GM11168 (cell line): ENCODE data around the gene FEN1.

Source experiments
- in situ Hi-C: fragments of 300-500 bp; cut with MboI; formaldehyde crosslinking; loops from one replicate; pipeline ENCODE4 v1.12.0; 2022; ENCODE audit warnings: low sequenced_read_pairs; ENCODE audit not compliant: unreplicated experiment

The FEN1 gene

GRCh38 chr11:61792310-61793082 lies at the start of gene FEN1, which contains the start of gene TMEM258:
FEN1 (plus strand) TSS chr11:61792911; CDS start chr11:61795362, 2,451 bp downstream.
TMEM258 (minus strand) TSS chr11:61792599; CDS start chr11:61792558, 41 bp downstream.
- in situ Hi-C loops = loop anchor here (5.0 kb wide), 1 partner anchor 105 kb away; no protein-coding TSS in a partner anchor

GRCh38 chr11:61743486-61744095 lies 49.1 kb upstream of the FEN1 start:
- in situ Hi-C loops = no loop called here

GRCh38 chr11:61744181-61744580 lies 48.5 kb upstream of the FEN1 start:
- in situ Hi-C loops = no loop called here

GRCh38 chr11:61744609-61745156 lies 48.0 kb upstream of the FEN1 start:
- in situ Hi-C loops = no loop called here

GRCh38 chr11:61745781-61746441 lies 46.8 kb upstream of the FEN1 start:
- in situ Hi-C loops = no loop called here

- in situ Hi-C loops = no loop called here
Observed at GRCh38 chr11:61746442-61747191, 46.1 kb upstream of the FEN1 start.

- in situ Hi-C loops = no loop called here
Observed at GRCh38 chr11:61747192-61747966, 45.3 kb upstream of the FEN1 start.

- in situ Hi-C loops = no loop called here
Observed at GRCh38 chr11:61747967-61748285, 44.8 kb upstream of the FEN1 start.

- in situ Hi-C loops = no loop called here
Observed at GRCh38 chr11:61749591-61750217, 43.0 kb upstream of the FEN1 start.

GRCh38 chr11:61750631-61751273 lies 42.0 kb upstream of the FEN1 start:
- in situ Hi-C loops = no loop called here

- in situ Hi-C loops = no loop called here
Observed at GRCh38 chr11:61751384-61751783, 41.3 kb upstream of the FEN1 start.

GRCh38 chr11:61752117-61752924 lies 40.4 kb upstream of the FEN1 start, which contains the start of gene MYRF:
MYRF (plus strand) TSS chr11:61752636; CDS start chr11:61752745, 109 bp downstream.
- in situ Hi-C loops = no loop called here

- in situ Hi-C loops = no loop called here
Observed at GRCh38 chr11:61752925-61753521, 39.7 kb upstream of the FEN1 start.

- in situ Hi-C loops = no loop called here
Observed at GRCh38 chr11:61753672-61754071, 39.0 kb upstream of the FEN1 start.

- in situ Hi-C loops = no loop called here
Observed at GRCh38 chr11:61754534-61755482, 37.9 kb upstream of the FEN1 start.

- in situ Hi-C loops = no loop called here
Observed at GRCh38 chr11:61756147-61756451, 36.6 kb upstream of the FEN1 start.
